TTC549 (cell line): Measurements from ENCODE around the gene ZCWPW2.
A peak's percentile ranks its signal among the peaks of the same experiment; 100 is the strongest.

Source experiments
- FAIRE-seq: peaks from 2 replicates; lab custom pipeline; 2012; peaks lifted over from hg19 to GRCh38; lab: Jason Lieb, UNC

The ZCWPW2 gene

DNA sequence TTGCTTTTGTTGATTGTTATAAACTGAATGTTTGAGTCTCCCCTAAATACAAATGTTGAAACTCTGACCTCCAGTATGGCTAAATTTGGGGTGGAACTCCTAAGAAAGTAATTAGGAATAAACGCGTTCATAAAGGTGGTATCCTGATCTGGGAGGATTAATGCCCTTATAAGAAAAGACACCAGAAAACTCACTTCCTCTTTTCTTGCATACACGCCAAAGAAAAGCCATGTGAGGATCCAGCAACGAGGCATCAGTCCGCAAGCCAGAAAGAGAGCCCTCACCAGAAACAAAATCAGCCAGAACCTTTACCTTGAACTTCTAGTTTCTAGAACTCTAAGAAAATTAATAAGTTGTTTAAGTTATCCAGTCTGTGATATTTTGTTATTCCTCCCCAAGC, 37.5 kb downstream of the ZCWPW2 start:
- no peak for FAIRE-seq

DNA sequence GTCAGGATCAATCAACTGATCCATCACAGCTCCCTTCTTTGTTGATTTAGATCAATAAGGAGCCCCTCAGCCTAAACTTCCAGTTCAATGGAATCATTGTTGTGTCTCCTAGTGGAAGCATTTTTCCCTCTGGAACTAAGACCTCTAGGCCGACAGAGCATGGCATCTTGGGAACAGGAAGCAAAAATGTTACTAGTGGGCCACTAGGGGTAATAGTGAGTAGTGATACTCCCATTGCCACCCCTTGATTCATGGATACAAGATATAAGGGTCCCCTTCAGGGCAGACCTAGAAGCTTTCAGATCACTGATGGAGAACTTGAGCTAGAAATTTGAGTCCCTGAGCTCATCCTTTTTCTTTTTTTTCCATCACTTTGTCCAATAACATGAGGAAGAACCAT, 40.5 kb downstream of the ZCWPW2 start:
- FAIRE-seq = no peak

DNA sequence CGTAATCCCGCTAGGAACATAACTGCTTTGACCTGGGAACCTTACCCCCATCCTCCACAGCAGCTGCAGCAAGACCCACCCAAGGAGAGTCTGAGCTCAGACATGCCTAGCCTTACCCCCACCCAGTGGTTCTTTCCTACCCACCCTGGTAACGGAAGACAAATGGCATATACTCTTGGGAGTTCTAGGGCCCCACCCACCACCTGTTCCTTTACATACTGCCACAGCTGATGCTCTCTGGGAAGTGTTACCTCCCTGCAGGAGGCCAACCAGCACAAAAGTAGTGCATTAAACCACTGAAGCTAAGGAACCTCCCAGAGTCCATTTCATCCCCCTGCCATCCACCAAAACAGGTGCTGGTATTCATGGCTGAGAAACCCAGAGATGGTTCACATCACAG, 50.7 kb downstream of the ZCWPW2 start:
- FAIRE-seq = no peak

DNA sequence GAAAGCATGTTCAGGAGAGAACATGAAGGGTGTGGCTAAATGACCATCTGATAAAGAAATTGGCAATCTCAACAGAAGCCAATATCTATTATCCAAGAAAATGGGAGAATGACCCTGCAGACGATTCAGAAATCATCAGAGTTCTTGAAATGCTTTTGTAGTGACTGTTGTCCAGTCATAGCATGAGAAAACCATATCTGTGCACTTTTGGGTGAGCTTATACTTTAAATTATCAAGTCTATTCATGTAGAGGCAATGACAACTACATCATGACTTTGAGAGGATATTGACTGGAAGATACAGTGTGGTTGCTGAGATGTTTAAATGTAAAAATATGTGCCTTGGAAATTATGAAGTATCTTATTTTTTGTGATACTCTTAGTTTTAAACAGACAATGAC, 57.7 kb downstream of the ZCWPW2 start:
- FAIRE-seq = no peak

DNA sequence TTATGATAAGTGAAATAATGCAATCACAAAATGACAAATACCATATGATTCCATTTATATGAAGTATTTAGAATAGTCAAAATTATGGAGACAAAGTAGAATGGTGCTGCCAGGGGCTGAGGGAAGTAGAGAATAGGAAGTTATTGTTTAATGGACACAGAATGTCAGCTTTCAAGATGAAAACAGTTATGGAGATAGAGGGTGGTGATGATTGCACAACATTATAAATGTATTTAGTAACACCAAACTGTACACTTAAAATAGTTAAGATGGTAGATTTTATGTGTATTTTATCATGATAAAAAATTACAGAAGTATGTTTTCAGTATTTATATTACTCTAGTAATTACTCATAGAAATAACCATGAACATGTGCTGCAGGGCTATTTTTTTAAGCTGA, 100.9 kb downstream of the ZCWPW2 start:
- FAIRE-seq = no peak

DNA sequence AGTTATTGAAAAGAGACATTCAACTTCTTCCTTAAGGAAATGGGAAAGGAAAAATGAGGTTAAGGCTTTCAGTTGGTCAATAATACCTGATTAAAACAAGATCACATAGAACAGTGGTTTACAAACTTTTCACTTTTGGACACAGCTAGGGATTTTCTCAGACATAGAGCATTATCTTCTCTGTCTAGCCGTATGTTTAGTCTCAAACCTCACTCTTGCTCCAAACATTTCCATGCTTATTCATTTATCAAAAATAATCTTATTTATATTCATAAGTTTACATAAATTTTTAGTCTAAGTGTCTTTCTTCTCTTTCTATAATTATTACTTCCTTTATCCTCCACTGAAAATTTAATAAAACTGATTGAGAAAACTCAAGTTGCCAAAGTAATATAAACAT, 114.3 kb downstream of the ZCWPW2 start:
- FAIRE-seq = no peak

DNA sequence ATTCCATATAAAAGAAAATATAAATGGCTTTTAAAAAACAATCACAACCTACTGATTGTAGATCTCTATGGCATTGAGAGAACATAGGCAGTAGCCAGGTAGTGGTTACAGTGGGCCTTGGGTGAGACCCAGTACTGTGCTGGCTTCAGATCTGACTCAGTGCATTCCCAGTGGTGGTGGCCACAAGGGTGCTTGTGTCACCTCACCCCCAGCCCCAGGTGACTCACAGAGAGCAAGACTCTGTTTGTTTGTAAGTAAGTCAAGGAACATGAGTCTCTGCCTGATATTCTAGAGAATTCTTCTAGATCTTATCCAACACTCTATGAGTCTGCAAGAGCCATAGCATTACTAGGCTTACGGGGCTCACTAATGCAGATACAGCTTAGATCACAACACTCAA, 118.9 kb downstream of the ZCWPW2 start:
- FAIRE-seq = no peak

DNA sequence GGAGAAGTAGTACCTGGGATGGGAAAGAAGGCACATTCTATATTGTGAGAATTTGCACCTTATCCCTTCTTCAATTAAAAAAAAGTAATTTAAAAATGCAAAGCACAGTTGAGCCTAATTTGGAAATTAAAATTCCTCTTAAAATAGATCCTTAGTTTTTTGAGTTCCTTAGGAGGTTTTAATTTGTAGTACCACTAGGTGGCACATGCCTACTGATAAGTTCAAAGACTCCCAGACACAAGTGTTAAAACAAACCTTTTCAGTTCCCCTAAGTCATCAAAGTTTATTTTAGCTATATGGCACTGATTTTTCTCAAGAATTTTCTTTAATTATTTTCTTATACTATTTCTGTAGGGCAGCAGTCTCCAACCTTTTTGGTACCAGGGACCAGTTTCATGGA, 127.7 kb downstream of the ZCWPW2 start:
- FAIRE-seq = peak; percentile 87

DNA sequence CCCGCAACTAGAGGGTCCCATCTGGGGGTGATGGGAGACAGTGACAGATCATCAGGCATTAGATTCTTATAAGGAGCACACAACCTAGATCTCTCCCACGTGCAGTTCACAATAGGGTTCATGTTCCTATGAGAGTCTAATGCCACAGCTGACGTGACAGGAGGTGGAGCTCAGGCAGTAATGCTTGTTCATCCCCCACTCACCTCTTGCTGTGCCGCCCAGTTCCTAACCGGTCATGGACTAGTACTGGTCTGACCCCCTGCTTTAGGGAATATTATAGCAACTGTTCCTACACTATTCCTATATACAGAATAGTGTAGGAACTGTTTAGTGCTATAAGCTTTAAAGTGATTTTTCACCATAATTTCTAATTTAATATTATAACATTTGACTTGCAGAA, 128.2 kb downstream of the ZCWPW2 start:
- FAIRE-seq = no peak

DNA sequence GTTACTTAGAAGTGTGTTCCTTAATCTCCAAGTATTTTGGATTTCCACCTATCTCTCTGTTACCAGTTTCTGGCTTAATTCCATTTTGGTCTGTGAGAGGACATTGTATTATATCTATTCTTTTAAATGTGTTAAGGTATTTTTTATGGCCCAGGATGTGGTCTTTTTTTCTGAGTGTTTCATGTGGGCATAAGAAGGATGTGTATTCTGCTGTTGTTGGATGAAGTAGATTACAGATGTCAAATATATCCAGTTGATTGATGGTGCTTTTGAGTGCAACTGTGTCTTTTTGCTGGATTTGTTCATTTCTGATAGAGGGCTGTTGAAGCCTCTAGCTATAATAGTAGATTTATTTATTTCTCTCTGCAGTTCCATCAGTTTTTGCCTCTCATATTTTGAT, 136.6 kb downstream of the ZCWPW2 start:
- no peak for FAIRE-seq

DNA sequence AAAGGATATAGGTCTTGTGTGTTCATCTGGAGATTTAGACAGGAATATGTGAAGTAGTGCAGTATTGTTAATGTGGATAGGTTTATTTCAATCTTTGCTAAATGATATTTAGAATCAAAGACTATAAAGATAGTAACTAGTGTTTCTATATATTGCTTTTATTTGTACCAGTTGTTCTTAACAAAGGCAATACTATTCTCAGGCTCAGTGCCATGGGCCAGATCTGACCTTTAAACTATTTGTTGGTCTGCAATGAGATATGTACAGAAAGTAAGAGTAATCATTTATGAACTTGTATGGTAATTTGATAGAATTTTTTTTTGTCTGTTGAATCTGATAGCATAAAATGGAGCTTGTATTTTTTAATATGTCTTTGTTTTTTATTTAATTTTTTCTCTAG, 146.8 kb downstream of the ZCWPW2 start:
- no peak for FAIRE-seq

DNA sequence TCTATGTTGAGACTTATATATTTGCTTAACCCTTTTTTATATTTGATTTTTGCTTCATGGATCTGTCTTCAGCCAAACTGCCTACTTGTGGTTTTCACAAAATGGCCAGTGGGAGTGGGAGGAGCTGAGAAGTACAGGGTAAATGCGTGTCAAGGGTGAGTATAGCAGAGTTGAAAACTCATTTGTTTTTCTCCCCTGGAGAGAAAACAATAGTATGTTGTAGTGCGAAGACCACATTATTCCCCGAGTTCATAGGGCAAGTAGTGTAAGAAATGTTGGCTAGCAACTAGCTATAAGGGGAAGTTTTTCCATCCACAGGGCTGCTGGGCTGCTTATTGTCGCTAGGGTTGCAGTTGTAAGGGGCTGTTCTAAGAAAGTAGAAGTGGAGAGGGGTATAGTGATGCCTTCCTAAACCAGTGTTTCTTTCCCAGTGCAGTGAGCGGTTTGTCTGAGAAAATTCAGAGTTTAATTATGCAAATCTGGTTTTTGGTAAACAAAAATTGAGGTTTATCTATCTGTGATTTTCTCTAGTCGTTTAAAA, 153.9 kb downstream of the ZCWPW2 start:
- FAIRE-seq = no peak

DNA sequence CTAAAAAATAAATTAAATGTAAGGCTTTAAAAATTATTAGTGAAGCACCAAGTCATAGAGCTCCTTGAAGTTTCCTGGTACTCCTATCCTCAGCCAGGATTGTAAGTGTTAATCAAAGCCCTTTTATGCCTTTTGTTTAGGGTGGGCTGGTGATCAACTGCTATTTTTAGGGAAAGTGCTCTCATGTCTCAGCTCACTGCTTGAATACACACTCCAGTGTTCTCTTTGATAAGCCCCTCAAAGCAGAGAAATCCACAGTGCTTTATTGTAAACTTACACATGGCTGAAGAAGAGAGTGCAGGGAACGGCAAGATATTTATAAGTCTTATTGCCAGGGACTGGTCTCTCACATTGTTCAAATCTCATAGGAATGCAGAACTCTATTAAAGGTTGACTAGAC, 156.5 kb downstream of the ZCWPW2 start:
- no peak for FAIRE-seq

DNA sequence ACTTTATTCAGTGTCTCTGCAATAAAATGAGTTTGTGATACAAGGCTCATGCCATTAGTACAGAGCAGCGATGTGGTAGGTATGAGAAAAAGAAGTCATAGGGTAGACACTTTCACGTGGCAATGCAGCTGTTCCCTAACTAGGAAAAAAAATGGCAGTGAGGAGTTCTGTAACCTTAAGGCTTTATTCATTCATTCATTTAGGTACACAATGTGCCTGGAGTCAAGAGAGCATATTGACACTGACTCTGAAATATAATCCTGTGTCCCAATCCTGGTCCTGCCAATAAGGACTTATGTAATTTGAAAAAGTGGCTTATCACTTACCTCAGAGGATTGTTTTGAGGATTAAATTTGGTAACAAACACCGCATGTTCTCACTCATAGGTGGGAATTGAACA, 173.1 kb downstream of the ZCWPW2 start:
- no peak for FAIRE-seq

DNA sequence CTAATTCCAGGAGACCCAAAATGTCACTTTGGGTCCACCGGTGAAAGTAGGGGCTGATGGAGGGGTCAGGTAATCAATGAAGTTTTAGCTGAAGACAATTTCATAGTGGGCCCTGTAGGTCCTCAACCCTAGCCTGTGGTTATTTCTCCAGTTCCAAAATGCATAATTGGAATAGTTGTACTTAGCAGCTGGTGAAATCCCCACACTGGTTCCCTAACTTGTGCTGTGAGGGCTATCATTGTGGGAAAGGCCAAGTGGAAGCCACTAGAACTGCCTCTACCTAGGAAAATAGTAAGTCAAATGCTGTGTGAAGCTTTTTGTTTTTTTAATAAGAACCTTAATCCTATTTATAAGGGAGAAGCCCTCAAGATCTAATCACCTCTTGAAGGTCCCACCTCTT, 193.8 kb downstream of the ZCWPW2 start:
- FAIRE-seq = no peak

DNA sequence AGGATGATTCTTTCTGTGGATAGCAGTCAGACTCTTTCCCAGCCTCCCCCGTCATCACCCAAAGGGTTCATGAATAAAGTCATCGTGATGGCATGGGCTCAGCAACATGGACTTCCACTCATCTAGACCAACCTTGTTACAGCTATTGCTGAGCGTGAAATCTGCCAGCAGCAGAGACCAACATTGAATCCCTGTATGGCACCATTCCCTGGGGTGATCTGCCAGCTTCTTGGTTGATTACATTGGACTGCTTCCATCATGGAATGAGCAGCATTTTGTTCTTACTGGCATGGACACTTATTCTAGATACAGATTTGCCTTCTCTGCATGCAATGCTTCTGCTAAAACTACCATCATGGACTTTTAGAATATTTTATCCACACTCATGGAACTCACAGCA, 195.7 kb downstream of the ZCWPW2 start:
- FAIRE-seq = no peak

DNA sequence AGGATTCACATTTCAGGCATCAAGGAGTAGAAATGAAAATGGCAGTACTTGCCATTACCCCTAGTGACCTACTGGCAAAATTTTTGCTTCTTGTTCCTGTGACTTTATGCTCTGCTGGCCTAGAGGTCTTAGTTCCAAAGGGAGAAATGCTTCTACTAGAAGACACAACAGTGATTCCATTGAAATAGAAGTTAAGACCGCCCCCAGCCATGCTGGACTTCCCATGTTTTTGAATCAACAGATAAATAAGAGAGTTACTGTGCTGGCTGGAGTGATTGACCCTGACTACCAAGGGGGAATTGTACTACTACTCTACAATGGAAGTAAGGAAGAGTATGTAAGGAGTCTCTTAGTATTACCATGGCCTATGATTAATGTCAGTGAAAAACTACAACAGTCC, 196.3 kb downstream of the ZCWPW2 start:
- no peak for FAIRE-seq

DNA sequence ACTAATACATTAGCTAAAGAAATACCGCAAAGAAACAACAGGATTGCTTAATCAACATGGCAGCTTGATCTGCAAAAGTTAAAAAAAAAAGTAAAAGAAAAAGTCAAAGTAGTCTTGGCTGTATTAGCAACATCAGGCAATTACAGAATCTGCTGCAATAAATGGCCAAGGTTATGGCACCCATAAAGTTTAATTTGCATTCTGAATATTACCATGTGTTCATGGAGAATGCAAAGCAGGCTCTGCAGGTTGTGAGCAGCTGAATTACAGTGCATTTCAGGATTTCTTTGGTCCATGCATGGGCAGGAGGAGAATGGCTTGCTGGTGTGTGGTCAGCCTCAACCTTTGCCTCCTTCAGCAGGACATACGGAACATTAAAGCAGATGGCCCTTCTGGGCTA, 199.2 kb downstream of the ZCWPW2 start:
- FAIRE-seq = no peak

DNA sequence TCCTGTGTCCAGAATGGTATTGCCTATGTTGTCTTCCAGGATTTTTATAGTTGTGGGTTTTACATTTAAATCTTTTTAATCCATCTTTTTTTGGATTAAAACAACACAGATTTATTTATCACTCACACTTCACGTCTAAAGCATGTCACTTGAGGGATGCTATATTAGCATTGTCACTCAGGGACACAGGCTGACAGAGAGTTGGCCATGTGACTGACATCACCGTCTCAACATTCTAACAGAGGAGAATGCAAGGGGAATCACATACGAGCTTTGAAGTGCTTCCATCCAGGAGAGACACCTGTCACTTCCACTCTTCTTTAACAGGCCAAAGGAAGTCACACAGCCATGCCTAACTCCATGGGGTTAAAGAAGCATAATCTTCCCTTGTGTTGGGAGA, 204.7 kb downstream of the ZCWPW2 start:
- FAIRE-seq = no peak

DNA sequence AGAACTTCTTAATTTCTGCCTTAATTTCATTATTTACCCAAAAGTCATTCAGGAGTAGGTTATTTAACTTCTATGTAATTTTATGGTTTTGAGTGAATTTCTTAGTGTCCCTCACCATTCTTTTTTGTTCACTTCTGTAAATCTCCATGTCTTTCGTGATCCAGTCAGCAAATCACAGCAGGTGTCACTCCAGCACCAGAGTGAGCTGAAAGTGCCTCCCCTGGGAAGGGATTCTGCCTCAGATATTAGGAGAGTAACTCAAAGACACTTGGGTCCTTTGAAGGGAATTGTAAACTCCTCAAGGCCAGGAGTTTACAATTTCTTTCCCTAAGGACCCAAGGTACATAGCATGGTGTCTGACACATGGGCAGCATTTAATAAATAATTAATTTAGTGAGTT, 207.7 kb downstream of the ZCWPW2 start:
- no peak for FAIRE-seq

DNA sequence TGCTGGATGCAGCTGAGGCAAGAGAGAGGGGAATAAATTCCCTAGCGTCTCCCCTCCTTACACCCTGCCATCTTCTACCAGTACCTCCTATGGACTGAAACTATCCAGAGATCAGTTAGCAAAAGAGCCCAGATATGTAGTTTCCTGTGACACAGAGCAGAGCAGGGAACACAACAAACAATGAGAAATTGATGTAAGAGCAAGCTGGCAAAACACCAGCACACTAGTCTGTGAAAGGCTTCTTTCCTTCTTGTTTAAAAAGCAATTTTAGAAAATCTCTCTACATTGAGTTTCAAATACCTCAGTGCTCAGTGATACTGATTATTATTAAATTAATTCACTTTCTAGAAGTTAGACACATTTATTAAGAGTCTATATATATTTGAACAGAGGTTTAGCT, 215.7 kb downstream of the ZCWPW2 start:
- no peak for FAIRE-seq

DNA sequence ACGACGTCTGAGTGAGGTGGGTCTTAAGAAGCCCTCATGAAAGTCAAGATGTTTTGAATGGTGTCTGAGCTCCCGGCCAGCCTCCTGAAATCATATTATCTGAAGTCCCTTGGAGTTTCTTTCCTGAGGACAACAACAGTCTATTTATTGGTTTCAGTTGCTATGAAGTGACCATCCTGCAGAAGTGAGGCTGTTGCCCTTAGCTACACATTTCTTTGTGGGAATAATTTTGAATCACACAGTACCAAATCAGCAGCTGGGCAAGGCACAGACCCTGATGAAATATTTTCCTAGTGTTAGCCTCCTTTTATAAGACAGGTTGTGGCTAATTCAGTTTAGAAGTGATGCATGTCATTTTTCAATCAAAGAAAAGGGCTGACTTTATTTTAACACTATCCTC, 220.8 kb downstream of the ZCWPW2 start:
- FAIRE-seq = no peak

DNA sequence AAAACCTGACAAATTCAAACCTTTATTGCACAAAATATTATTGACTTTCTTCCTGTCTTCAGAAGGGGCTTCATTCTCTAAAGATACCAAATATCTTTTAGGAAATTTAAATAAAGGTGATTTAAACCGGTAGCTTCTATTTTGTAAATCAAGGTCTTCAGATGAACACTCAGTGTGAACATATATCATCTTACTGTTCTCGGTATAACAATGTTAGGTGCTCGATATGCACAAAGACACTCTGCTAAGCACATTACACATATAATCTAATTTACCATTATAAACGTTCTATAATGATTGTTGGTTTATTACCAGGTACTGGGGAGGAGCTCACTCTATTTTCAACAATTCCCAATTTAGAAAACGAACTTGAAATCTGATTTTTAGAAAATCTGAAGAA, 225.5 kb downstream of the ZCWPW2 start:
- no peak for FAIRE-seq

DNA sequence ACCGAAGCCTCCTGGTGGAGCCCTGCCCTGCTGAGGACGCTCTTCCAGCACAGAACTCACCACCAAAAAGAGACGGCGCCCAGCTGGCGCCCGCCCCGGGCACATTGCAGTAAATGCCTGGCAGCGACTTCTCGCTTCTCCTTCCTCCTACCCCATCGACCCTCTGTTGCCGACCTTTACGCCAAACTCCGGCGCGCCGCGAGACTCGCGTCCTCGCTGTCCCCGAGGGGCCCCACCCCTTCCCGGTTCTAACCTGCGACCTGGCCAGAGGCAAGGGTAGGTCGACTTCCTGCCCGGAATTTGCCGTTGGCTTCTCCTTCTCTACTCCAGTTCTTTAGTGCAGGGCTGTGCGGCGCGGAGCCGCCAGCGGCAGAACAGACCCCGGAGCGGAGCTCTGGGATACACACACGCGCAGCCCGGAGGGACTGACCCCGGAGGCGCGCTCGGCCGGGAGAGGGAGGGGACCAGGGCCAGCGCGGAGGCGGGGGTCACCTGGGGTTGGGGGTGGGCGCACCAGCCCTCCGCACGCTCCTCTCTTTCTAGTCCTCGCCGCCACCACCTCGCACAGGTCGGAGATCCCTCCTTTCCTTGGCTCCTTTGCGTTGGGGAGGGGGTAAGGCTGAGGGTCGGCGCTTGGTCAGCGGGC, 226.7 kb downstream of the ZCWPW2 start:
- no peak for FAIRE-seq
